Measurements from ENCODE around the gene KLRF2.
"Not testable (repeated sequence)": the region's sequence is repeated elsewhere in the genome, so short reads cannot be mapped to it uniquely, and the experiment has no call there.

Gene KLRF2

GRCh38 chr12:9881246-9881645 lies at the start of gene KLRF2:
Gene KLRF2, plus strand, starts transcription at chr12:9881489. Its CDS starts 107 bp downstream, at chr12:9881596.
- no peak for DNase-seq

GRCh38 chr12:9831720-9832119 lies 49.6 kb upstream of the KLRF2 start:
- DNase-seq, result no peak

GRCh38 chr12:9843407-9843806 lies 37.9 kb upstream of the KLRF2 start:
- DNase-seq, result no peak

- no peak for DNase-seq
These were observed 32.4 kb upstream of the KLRF2 start for GRCh38 chr12:9848899-9849298.

- no peak for DNase-seq
These were observed 30.2 kb upstream of the KLRF2 start for GRCh38 chr12:9851050-9851449.

- DNase-seq, result no peak
These were observed 29.4 kb upstream of the KLRF2 start for GRCh38 chr12:9851927-9852326.

GRCh38 chr12:9856151-9856550 lies 25.1 kb upstream of the KLRF2 start:
- no peak for DNase-seq

- no peak for DNase-seq
These were observed 24.4 kb upstream of the KLRF2 start for GRCh38 chr12:9856894-9857293.

GRCh38 chr12:9858135-9858534 lies 23.2 kb upstream of the KLRF2 start:
- DNase-seq, result no peak

GRCh38 chr12:9864913-9865675 lies 16.2 kb upstream of the KLRF2 start:
- no peak for DNase-seq

- no peak for DNase-seq
These were observed 14.4 kb upstream of the KLRF2 start for GRCh38 chr12:9866860-9867269.

- DNase-seq, result no peak
These were observed 13.8 kb upstream of the KLRF2 start for GRCh38 chr12:9867531-9867930.

GRCh38 chr12:9868311-9868801 lies 12.9 kb upstream of the KLRF2 start:
- no peak for DNase-seq

GRCh38 chr12:9868951-9869306 lies 12.4 kb upstream of the KLRF2 start:
- no peak for DNase-seq

GRCh38 chr12:9869307-9870161 lies 11.8 kb upstream of the KLRF2 start, which contains the start of gene CLEC2B:
Gene CLEC2B, minus strand, starts transcription at chr12:9869354.
- DNase-seq, result no peak

GRCh38 chr12:9870286-9870866 lies 10.9 kb upstream of the KLRF2 start:
- DNase-seq, result no peak

- no peak for DNase-seq
These were observed 9.1 kb upstream of the KLRF2 start for GRCh38 chr12:9872162-9872561.

GRCh38 chr12:9872742-9873141 lies 8.5 kb upstream of the KLRF2 start:
- no peak for DNase-seq

- not testable (repeated sequence) for DNase-seq
These were observed 5.2 kb upstream of the KLRF2 start for GRCh38 chr12:9876120-9876519.

GRCh38 chr12:9880532-9881078 lies 684 bp upstream of the KLRF2 start:
- no peak for DNase-seq

GRCh38 chr12:9881988-9882387 lies 699 bp downstream of the KLRF2 start:
- DNase-seq, result no peak

- DNase-seq, result no peak
These were observed 1.9 kb downstream of the KLRF2 start for GRCh38 chr12:9883175-9883574.

- no peak for DNase-seq
These were observed 7.5 kb downstream of the KLRF2 start for GRCh38 chr12:9888665-9889273.

Data from NCI-H526 treated with DMSO at 0.1 percent for 48 hours (cell line).